ENCODE measurements around the gene PSMD2. TPM values are rescaled to one million over a fixed set of nuclear protein-coding genes. Genes with fewer than 3 reads are reported as not detected.

Gene PSMD2
- total RNA-seq, 1 experiment from 2014 or later: 359 TPM

DNA sequence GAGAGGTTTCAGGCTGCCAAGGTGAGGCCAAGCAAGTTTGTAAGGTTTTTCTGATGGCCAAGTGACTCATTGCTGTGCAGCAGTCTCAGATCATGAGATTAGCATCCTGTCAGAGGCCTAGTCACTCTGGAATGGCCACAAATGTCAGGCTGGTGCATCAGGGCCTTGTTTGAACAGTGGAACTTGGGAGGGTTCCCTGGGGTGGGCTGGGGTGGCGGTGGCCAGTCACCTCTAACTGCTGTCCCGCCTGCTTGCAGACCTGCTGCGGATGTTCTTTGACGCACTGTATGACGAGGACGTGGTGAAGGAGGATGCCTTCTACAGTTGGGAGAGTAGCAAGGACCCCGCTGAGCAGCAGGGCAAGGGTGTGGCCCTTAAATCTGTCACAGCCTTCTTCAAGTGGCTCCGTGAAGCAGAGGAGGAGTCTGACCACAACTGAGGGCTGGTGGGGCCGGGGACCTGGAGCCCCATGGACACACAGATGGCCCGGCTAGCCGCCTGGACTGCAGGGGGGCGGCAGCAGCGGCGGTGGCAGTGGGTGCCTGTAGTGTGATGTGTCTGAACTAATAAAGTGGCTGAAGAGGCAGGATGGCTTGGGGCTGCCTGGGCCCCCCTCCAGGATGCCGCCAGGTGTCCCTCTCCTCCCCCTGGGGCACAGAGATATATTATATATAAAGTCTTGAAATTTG, 35.6 kb downstream of the PSMD2 start:
- ATAC-seq: no peak
- Mint-ChIP-seq H3K27me3 (ENCODE audit: low read depth) (no peaks in the 10 kb centered on the region), H3K36me3 (peaks cover 45% of the 10 kb centered on the region), H3K9me3 (no peaks in the 10 kb centered on the region), H3K27ac (peak overlapping the region; percentile 82), H3K4me3 (no peak overlapping the region), H3K4me1 (peaks cover 30% of the 10 kb centered on the region)
- ChIA-PET POLR2A (interaction anchor here (0.5 to 0.7 kb wide), 2 partner anchors 13 to 24 kb away, joined by 3 to 6 read pairs; no protein-coding TSS in a partner anchor), CTCF (no interaction called here)
- TF ChIP-seq, protein P1, sequence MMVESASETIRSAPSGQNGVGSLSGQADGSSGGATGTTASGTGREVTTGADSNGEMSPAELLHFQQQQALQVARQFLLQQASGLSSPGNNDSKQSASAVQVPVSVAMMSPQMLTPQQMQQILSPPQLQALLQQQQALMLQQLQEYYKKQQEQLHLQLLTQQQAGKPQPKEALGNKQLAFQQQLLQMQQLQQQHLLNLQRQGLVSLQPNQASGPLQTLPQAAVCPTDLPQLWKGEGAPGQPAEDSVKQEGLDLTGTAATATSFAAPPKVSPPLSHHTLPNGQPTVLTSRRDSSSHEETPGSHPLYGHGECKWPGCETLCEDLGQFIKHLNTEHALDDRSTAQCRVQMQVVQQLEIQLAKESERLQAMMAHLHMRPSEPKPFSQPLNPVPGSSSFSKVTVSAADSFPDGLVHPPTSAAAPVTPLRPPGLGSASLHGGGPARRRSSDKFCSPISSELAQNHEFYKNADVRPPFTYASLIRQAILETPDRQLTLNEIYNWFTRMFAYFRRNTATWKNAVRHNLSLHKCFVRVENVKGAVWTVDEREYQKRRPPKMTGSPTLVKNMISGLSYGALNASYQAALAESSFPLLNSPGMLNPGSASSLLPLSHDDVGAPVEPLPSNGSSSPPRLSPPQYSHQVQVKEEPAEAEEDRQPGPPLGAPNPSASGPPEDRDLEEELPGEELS (CRISPR knock-in tag; IDR thresholded peaks at IDR 0.05): no peak
- TF ChIP-seq, protein P2, sequence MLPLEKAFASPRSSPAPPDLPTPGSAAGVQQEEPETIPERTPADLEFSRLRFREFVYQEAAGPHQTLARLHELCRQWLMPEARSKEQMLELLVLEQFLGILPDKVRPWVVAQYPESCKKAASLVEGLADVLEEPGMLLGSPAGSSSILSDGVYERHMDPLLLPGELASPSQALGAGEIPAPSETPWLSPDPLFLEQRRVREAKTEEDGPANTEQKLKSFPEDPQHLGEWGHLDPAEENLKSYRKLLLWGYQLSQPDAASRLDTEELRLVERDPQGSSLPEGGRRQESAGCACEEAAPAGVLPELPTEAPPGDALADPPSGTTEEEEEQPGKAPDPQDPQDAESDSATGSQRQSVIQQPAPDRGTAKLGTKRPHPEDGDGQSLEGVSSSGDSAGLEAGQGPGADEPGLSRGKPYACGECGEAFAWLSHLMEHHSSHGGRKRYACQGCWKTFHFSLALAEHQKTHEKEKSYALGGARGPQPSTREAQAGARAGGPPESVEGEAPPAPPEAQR (CRISPR knock-in tag; IDR thresholded peaks at IDR 0.05): no peak
- TF ChIP-seq ELF4 (CRISPR knock-in tag; IDR thresholded peaks at IDR 0.05; ENCODE audit: low read depth) (no peak), SMAD4 (CRISPR knock-in tag; IDR thresholded peaks at IDR 0.05) (no peak), ZNF138 (CRISPR knock-in tag; conservative IDR thresholded peaks at IDR 0.05) (no peak), NFATC4 (CRISPR knock-in tag; IDR thresholded peaks at IDR 0.05) (no peak), ZNF263 (CRISPR knock-in tag; IDR thresholded peaks at IDR 0.05; ENCODE audit: low read depth) (no peak), ZNF671 (CRISPR knock-in tag; IDR thresholded peaks at IDR 0.05) (no peak), FOXJ3 (CRISPR knock-in tag; IDR thresholded peaks at IDR 0.05; ENCODE audit: borderline replicate concordance) (no peak), FOXP1 (CRISPR knock-in tag; IDR thresholded peaks at IDR 0.05; ENCODE audit: borderline replicate concordance) (no peak), TEAD1 (CRISPR knock-in tag; IDR thresholded peaks at IDR 0.05) (no peak)
- TF ChIP-seq, protein P3, sequence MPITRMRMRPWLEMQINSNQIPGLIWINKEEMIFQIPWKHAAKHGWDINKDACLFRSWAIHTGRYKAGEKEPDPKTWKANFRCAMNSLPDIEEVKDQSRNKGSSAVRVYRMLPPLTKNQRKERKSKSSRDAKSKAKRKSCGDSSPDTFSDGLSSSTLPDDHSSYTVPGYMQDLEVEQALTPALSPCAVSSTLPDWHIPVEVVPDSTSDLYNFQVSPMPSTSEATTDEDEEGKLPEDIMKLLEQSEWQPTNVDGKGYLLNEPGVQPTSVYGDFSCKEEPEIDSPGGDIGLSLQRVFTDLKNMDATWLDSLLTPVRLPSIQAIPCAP (CRISPR knock-in tag; IDR thresholded peaks at IDR 0.05): no peak
- TF ChIP-seq, protein P4, sequence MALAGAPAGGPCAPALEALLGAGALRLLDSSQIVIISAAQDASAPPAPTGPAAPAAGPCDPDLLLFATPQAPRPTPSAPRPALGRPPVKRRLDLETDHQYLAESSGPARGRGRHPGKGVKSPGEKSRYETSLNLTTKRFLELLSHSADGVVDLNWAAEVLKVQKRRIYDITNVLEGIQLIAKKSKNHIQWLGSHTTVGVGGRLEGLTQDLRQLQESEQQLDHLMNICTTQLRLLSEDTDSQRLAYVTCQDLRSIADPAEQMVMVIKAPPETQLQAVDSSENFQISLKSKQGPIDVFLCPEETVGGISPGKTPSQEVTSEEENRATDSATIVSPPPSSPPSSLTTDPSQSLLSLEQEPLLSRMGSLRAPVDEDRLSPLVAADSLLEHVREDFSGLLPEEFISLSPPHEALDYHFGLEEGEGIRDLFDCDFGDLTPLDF (CRISPR knock-in tag; IDR thresholded peaks at IDR 0.05): no peak
- TF ChIP-seq, protein P5, sequence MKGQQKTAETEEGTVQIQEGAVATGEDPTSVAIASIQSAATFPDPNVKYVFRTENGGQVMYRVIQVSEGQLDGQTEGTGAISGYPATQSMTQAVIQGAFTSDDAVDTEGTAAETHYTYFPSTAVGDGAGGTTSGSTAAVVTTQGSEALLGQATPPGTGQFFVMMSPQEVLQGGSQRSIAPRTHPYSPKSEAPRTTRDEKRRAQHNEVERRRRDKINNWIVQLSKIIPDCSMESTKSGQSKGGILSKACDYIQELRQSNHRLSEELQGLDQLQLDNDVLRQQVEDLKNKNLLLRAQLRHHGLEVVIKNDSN (CRISPR knock-in tag; IDR thresholded peaks at IDR 0.05): no peak
- TF ChIP-seq, protein P6, sequence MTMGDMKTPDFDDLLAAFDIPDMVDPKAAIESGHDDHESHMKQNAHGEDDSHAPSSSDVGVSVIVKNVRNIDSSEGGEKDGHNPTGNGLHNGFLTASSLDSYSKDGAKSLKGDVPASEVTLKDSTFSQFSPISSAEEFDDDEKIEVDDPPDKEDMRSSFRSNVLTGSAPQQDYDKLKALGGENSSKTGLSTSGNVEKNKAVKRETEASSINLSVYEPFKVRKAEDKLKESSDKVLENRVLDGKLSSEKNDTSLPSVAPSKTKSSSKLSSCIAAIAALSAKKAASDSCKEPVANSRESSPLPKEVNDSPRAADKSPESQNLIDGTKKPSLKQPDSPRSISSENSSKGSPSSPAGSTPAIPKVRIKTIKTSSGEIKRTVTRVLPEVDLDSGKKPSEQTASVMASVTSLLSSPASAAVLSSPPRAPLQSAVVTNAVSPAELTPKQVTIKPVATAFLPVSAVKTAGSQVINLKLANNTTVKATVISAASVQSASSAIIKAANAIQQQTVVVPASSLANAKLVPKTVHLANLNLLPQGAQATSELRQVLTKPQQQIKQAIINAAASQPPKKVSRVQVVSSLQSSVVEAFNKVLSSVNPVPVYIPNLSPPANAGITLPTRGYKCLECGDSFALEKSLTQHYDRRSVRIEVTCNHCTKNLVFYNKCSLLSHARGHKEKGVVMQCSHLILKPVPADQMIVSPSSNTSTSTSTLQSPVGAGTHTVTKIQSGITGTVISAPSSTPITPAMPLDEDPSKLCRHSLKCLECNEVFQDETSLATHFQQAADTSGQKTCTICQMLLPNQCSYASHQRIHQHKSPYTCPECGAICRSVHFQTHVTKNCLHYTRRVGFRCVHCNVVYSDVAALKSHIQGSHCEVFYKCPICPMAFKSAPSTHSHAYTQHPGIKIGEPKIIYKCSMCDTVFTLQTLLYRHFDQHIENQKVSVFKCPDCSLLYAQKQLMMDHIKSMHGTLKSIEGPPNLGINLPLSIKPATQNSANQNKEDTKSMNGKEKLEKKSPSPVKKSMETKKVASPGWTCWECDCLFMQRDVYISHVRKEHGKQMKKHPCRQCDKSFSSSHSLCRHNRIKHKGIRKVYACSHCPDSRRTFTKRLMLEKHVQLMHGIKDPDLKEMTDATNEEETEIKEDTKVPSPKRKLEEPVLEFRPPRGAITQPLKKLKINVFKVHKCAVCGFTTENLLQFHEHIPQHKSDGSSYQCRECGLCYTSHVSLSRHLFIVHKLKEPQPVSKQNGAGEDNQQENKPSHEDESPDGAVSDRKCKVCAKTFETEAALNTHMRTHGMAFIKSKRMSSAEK (CRISPR knock-in tag; IDR thresholded peaks at IDR 0.05; ENCODE audit: borderline replicate concordance): no peak
- TF ChIP-seq, protein P7, sequence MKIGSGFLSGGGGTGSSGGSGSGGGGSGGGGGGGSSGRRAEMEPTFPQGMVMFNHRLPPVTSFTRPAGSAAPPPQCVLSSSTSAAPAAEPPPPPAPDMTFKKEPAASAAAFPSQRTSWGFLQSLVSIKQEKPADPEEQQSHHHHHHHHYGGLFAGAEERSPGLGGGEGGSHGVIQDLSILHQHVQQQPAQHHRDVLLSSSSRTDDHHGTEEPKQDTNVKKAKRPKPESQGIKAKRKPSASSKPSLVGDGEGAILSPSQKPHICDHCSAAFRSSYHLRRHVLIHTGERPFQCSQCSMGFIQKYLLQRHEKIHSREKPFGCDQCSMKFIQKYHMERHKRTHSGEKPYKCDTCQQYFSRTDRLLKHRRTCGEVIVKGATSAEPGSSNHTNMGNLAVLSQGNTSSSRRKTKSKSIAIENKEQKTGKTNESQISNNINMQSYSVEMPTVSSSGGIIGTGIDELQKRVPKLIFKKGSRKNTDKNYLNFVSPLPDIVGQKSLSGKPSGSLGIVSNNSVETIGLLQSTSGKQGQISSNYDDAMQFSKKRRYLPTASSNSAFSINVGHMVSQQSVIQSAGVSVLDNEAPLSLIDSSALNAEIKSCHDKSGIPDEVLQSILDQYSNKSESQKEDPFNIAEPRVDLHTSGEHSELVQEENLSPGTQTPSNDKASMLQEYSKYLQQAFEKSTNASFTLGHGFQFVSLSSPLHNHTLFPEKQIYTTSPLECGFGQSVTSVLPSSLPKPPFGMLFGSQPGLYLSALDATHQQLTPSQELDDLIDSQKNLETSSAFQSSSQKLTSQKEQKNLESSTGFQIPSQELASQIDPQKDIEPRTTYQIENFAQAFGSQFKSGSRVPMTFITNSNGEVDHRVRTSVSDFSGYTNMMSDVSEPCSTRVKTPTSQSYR (CRISPR knock-in tag; IDR thresholded peaks at IDR 0.05): no peak
- DNase-seq (ENCODE audit: low spot score): no peak

All from WTC11 (cell line).